ENCODE data around the gene TP53TG5.

DNA sequence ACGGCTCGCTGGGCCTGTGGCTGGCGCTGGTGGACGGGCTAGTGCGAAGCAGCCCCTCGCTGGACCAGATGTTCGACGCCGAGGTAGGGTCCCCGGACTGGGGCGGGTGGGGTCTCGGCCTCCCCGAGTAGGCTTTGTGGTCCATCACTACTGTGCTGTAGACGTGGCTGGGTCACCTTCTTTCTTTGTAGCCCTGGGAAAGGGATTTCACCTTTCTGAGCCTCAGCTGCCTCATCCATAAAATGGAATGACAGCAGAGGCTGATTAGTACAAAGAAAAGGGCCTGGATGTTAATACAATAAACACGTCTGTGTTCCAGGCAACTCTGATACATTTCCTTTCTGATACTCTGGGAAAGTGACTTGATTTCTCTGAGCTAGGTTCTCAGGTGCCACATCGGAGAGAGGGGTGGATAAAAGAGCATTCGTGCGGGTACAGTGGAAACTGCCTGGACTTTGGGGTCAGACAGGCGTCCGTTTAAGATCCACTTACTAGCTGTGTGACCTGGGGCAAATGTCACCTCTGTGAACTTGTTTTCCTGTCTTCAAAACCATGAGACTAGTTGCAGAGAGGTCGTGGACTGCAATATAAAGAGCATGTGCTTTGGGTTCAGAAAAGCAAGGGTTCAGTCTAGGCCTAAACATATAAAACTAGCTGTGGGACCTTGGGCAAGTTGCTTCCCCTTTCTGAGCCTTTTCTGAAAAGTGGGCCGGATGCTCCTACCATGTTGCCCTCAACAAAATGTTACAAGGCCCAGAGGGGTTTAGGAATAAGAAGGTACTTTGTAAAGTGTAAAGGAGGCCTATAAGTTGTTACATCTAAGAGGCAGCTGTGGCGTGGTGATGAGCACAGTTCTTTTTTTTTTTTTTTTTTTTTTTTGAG lies 14.3 kb downstream of the TP53TG5 start:
- TF ChIP-seq, protein P1, sequence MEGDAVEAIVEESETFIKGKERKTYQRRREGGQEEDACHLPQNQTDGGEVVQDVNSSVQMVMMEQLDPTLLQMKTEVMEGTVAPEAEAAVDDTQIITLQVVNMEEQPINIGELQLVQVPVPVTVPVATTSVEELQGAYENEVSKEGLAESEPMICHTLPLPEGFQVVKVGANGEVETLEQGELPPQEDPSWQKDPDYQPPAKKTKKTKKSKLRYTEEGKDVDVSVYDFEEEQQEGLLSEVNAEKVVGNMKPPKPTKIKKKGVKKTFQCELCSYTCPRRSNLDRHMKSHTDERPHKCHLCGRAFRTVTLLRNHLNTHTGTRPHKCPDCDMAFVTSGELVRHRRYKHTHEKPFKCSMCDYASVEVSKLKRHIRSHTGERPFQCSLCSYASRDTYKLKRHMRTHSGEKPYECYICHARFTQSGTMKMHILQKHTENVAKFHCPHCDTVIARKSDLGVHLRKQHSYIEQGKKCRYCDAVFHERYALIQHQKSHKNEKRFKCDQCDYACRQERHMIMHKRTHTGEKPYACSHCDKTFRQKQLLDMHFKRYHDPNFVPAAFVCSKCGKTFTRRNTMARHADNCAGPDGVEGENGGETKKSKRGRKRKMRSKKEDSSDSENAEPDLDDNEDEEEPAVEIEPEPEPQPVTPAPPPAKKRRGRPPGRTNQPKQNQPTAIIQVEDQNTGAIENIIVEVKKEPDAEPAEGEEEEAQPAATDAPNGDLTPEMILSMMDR (IDR thresholded peaks at IDR 0.05), result no peak
- no peak for TF ChIP-seq POLR2A (IDR thresholded peaks at IDR 0.05)

All from testis (tissue), 2 donors.